AG04450 (cell line): ENCODE results near the gene LNP1. TPM values are rescaled to one million over a fixed set of nuclear protein-coding genes. Genes with fewer than 3 reads are reported as not detected.
"Not testable (repeated sequence)": the region's sequence is repeated elsewhere in the genome, so short reads cannot be mapped to it uniquely, and the experiment has no call there.

ENCODE experiments used
- CTCF ChIA-PET: fragments of 300-600, 350-600 bp; formaldehyde crosslinking; extraction: SDS; loops from one replicate; lab custom pipeline; 2022; ENCODE audit warnings: antibody characterized with exemption, inconsistent platforms; lab: Charles Lee
- POLR2A ChIA-PET: fragments of 350-600 bp; formaldehyde crosslinking; extraction: SDS; loops from one replicate; lab custom pipeline; 2021; ENCODE audit warnings: antibody characterized with exemption, inconsistent platforms; lab: Yijun Ruan, JAX
- DNase-seq: peaks from one replicate; pipeline ENCODE4 v3.0.0-alpha.2; 2011; ENCODE audit warnings: low read depth, low spot score
- H3K27ac ChIP-seq: one replicate; pipeline ENCODE4 v1.5.1; 2012; ENCODE audit warnings: low read depth, low read length, control low read depth
- H3K27me3 ChIP-seq: one replicate; pipeline ENCODE4 v1.6.0; 2012; ENCODE audit warnings: low read length; ENCODE audit not compliant: control insufficient read depth, insufficient read depth
- H3K4me3 ChIP-seq: 2 replicates; pipeline ENCODE4 v1.5.1; 2011; ENCODE audit warnings: mild to moderate bottlenecking, low read depth, low read length, control low read depth
- H3K9me3 ChIP-seq: 2 replicates; pipeline ENCODE4 v1.5.1; 2012; ENCODE audit warnings: low read length; ENCODE audit not compliant: control insufficient read depth, insufficient read depth
- polyA plus RNA-seq: library from polyadenylated mRNA; depleted of rRNA; stranded (reverse); fragments of >200 nt; gene quantifications from 2 replicates; pipeline ENCODE4 v1.2.3, GENCODE V29; 2011
- TF ChIP-seq, protein P1 (sequence below): IDR thresholded peaks from 2 replicates; pipeline ENCODE4 v1.5.1; 2011; ENCODE audit warnings: low read depth, low read length, control low read depth, inconsistent platforms

The LNP1 gene
- polyA plus RNA-seq, 1 experiment: 3.3 TPM

DNA sequence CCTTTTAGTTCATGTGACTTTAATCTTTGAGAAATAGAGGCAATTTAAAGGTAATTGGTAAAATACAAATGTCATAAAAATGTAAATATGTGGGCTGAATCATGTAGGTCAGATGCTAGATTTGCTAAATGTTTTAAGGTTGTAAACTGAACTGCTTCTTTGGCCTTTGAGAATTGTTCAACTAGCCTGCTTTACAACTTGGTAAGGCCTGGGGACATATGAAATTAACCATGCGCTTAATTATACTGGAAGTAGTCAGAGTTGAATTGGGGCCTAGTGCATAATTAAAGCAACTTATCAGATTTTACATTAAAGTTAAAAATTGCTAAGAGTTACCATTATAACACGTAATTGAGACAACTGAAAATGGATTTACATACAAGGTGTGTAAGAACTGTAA, 70.1 kb downstream of the LNP1 start:
- Histone ChIP-seq H3K9me3 (peaks cover 3% of the 10 kb centered on the region; the same call in 1 of the 2 replicates), H3K27me3 (no peaks in the 10 kb centered on the region), H3K4me3 (no peak overlapping the region), H3K27ac (no peak overlapping the region)
- ChIA-PET POLR2A (no interaction called here), CTCF (interaction anchor here (0.6 kb wide), 1 partner anchor 68 kb away, joined by 6 read pairs; no protein-coding TSS in a partner anchor)
- TF ChIP-seq, protein P1, sequence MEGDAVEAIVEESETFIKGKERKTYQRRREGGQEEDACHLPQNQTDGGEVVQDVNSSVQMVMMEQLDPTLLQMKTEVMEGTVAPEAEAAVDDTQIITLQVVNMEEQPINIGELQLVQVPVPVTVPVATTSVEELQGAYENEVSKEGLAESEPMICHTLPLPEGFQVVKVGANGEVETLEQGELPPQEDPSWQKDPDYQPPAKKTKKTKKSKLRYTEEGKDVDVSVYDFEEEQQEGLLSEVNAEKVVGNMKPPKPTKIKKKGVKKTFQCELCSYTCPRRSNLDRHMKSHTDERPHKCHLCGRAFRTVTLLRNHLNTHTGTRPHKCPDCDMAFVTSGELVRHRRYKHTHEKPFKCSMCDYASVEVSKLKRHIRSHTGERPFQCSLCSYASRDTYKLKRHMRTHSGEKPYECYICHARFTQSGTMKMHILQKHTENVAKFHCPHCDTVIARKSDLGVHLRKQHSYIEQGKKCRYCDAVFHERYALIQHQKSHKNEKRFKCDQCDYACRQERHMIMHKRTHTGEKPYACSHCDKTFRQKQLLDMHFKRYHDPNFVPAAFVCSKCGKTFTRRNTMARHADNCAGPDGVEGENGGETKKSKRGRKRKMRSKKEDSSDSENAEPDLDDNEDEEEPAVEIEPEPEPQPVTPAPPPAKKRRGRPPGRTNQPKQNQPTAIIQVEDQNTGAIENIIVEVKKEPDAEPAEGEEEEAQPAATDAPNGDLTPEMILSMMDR: no peak
- no peak for DNase-seq

DNA sequence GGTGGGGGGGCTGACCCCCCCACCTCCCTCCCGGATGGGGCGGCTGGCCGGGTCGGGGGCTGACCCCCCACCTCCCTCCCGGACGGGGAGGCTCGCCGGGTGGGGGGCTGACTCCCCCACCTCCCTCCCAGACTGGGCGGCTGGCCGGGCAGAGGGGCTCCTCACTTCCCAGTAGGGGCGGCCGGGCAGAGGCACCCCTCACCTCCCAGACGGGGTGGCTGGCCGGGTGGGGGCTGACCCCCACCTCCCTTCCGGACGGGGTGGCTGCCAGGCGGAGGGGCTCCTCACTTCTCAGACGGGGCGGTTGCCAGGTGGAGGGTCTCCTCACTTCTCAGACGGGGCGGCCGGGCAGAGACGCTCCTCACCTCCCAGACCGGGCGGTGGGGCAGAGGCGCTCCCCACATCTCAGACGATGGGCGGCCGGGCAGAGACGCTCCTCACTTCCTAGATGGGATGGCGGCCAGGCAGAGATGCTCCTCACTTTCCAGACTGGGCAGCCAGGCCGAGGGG, 76.6 kb downstream of the LNP1 start:
- H3K27me3 ChIP-seq, H3K9me3 ChIP-seq, DNase-seq, H3K4me3 ChIP-seq, CTCF ChIA-PET, POLR2A ChIA-PET, H3K27ac ChIP-seq: not testable (repeated sequence)

DNA sequence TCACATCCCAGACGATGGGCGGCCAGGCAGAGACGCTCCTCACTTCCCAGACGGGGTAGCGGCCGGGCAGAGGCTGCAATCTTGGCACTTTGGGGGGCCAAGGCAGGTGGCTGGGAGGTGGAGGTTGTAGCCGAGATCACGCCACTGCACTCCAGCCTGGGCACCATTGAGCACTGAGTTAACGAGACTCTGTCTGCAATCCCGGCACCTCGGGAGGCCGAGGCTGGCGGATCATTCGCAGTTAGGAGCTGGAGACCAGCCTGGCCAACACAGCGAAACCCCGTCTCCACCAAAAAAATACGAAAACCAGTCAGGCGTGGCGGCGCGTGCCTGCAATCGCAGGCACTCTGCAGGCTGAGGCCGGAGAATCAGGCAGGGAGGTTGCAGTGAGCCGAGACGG, 77.2 kb downstream of the LNP1 start:
- POLR2A ChIA-PET, CTCF ChIA-PET: not testable (repeated sequence)

DNA sequence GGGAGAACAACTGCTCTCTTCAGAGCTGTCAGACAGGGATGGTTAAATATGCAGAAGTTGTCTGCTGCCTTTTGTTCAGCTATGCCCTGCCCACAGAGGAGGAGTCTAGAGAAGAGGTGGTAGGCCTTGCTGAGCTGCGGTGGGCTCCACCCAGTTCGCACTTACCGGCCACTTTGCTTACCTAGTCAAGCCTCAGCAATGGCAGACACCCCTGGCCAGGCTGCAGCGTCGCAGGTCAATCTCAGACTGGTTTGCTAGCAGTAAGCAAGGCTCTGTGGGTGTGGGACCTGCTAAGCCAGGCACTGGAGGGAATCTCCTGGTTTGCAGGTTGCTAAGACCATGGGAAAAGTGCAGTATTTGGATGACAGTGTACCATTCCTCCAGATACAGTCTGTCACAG, 78.7 kb downstream of the LNP1 start:
- Histone ChIP-seq H3K27me3 (peaks cover 17% of the 10 kb centered on the region), H3K4me3 (no peak overlapping the region), H3K27ac (no peak overlapping the region), H3K9me3 (no peaks in the 10 kb centered on the region)
- TF ChIP-seq, protein P1: no peak
- DNase-seq: no peak
- CTCF ChIA-PET: interaction anchor here (0.6 to 1.5 kb wide), 3 partner anchors 17 to 647 kb away, joined by 3 read pairs; no protein-coding TSS in a partner anchor
- POLR2A ChIA-PET: no interaction called here

More for the DNA sequence above, 77.2 kb downstream of the LNP1 start:
- not testable (repeated sequence) for H3K27ac ChIP-seq, DNase-seq, H3K27me3 ChIP-seq, H3K4me3 ChIP-seq, H3K9me3 ChIP-seq

DNA sequence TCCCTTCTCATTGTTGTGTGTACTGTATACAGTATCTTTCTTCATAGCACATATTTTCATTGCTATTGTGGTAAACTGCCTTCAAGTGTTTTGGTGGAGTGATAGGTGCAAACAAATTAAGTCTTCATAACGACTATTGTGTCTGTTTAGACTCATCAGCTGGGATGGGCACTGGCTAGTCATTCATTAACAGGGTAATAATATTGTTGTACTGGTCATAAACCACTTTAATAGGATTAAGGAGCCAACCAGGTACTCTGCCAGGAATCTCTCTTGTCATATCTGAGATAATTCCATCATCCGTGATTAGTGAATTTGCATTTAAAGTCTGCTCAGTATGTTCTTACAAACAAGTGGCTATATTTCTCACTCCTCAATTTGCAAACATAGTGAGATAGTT, 80.8 kb downstream of the LNP1 start:
- CTCF ChIA-PET: interaction anchor here (1.2 kb wide), 1 partner anchor 19 kb away, joined by 3 read pairs; no protein-coding TSS in a partner anchor
- Histone ChIP-seq H3K27me3 (peaks cover 18% of the 10 kb centered on the region), H3K4me3 (no peak overlapping the region), H3K27ac (no peak overlapping the region), H3K9me3 (no peaks in the 10 kb centered on the region)
- no peak for DNase-seq
- TF ChIP-seq, protein P1: no peak
- POLR2A ChIA-PET: no interaction called here

DNA sequence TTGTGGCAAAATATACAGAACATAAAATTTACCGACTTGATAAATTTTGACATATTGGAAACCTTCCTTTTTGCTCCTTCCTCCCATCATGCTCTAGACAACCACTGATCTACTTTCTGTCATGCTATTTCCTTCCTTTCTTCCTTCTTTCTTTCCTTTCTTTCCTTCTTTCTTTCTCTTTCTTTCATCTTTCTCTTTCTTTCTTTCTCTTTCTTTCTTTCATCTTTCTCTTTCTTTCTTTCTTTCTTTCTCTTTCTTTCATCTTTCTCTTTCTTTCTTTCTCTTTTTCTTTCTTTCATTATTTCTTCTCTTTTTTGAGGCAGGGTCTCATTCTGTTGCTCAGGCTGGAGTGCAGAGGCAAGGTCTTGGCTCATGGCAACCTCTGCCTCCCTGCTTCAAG, 82.2 kb downstream of the LNP1 start:
- no peak for DNase-seq
- Histone ChIP-seq H3K4me3 (no peak overlapping the region), H3K27ac (no peak overlapping the region), H3K27me3 (peaks cover 22% of the 10 kb centered on the region), H3K9me3 (no peaks in the 10 kb centered on the region)
- TF ChIP-seq, protein P1: no peak
- CTCF ChIA-PET: no interaction called here
- POLR2A ChIA-PET: no interaction called here
